ENCODE measurements around the gene TNPO2.
A peak's percentile ranks its signal among the peaks of the same experiment; 100 is the strongest.

DNA sequence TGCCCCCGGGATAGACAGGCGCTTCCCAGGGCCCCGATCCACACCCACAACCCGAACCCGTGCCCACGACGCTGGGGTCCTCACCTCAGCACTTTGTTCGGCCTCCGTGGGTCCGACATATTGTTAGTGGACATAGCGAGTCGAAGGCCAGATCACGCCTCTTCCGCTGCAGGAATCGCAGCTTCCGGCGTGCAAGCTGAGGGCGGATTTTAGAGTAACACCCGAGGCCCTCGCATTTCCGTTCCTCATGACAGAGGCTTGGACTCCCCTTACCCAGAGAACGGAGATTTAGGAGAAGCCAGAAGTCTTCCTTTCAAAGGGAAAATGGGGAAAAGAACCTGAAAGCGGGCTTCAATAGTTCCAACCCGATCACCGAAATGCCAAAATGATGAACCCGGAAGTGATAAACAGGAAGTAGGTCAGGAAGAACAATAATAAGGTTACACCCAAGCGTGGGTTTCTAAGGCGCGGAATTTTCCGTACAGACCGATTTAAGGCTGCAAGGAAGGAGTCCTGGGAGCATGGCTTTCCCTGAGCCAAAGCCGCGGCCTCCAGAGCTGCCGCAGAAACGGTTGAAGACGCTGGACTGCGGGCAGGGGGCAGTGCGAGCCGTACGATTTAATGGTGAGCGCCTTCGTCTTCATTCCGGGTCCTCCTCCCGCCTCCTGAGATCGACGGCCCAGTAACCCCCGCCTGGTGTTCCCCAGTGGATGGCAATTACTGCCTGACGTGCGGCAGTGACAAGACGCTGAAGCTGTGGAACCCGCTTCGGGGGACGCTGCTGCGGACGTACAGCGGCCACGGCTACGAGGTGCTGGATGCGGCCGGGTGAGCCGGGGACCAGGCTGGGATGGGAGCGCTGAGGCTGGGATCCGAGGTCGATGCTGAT is 54.2 kb downstream of the TNPO2 start:
- TF ChIP-seq CTCF (IDR thresholded peaks at IDR 0.05) (peak in 2 of 4 experiments; percentile 13 to 14), POLR2A (IDR thresholded peaks at IDR 0.05) (no peak), POLR2AphosphoS5 (IDR thresholded peaks at IDR 0.05) (peak; percentile 86)
